Liver (tissue), 9 donors: ENCODE results near the gene ACTN4. TPM values are rescaled to one million over a fixed set of nuclear protein-coding genes. Genes with fewer than 3 reads are reported as not detected.

Experiments
- DNase-seq: peaks from one replicate; pipeline ENCODE4 v3.0.0-alpha.2; 2017; ENCODE audit warnings: low spot score
- H3K27ac ChIP-seq, 2 donors: one replicate each; pipeline ENCODE4 v1.7.0; 2013; ENCODE audit warnings: inconsistent platforms in 2 of 2, low read length in 2 of 2, control low read depth in 1 of 2, low read depth in 1 of 2, mild to moderate bottlenecking in 1 of 2
- H3K27me3 ChIP-seq, 4 donors: one replicate each; pipeline versions ENCODE4 v1.6.1 to v1.7.0; 2013; ENCODE audit warnings: low read length in 3 of 4, inconsistent platforms in 1 of 4, mild to moderate bottlenecking in 1 of 4, moderate library complexity in 1 of 4; ENCODE audit not compliant: control insufficient read depth in 4 of 4, insufficient read depth in 4 of 4
- H3K36me3 ChIP-seq, 4 donors: one replicate each; pipeline versions ENCODE4 v1.6.1 to v1.7.0; 2013; ENCODE audit warnings: low read length in 3 of 4, mild to moderate bottlenecking in 3 of 4, low read depth in 1 of 4, moderate library complexity in 1 of 4; ENCODE audit not compliant: control insufficient read depth in 4 of 4, insufficient read depth in 3 of 4
- H3K4me1 ChIP-seq, 4 donors: one replicate each; pipeline versions ENCODE4 v1.6.1 to v1.7.0; 2013; ENCODE audit warnings: low read length in 3 of 4, mild to moderate bottlenecking in 3 of 4, moderate library complexity in 1 of 4; ENCODE audit not compliant: control insufficient read depth in 4 of 4, insufficient read depth in 4 of 4
- H3K4me3 ChIP-seq, 3 donors: one replicate each; pipeline versions ENCODE4 v1.6.1 to v1.7.0; 2013; ENCODE audit warnings: low read length in 3 of 3, control low read depth in 1 of 3, low read depth in 1 of 3, mild to moderate bottlenecking in 1 of 3
- H3K9ac ChIP-seq, 2 donors: one replicate each; pipeline ENCODE4 v1.7.0; 2013; ENCODE audit warnings: low read length in 2 of 2, mild to moderate bottlenecking in 2 of 2, moderate library complexity in 2 of 2, control low read depth in 1 of 2, low read depth in 1 of 2
- H3K9me3 ChIP-seq, 4 donors: one replicate each; pipeline versions ENCODE4 v1.6.1 to v1.7.0; 2013; ENCODE audit warnings: low read length in 3 of 4; ENCODE audit not compliant: control insufficient read depth in 4 of 4
- ATF3 ChIP-seq: IDR thresholded peaks from 2 replicates; pipeline ENCODE4 v1.6.1; 2016; ENCODE audit warnings: antibody characterized with exemption
- CTCF ChIP-seq: fragments of 150-350 bp; IDR thresholded peaks from 2 replicates; pipeline ENCODE4 v1.5.1; 2017; ENCODE audit warnings: improper control_type of control experiment, low read depth, low read length; ENCODE audit not compliant: missing input control
- EGR1 ChIP-seq, 2 donors: IDR thresholded peaks; 2 replicates each; pipeline ENCODE4 v1.6.1; 2016 to 2018; ENCODE audit warnings: antibody characterized with exemption in 2 of 2, low read depth in 2 of 2
- FOXA1 ChIP-seq: IDR thresholded peaks from 2 replicates; pipeline ENCODE4 v1.6.1; 2016; ENCODE audit warnings: antibody characterized with exemption
- FOXA2 ChIP-seq: IDR thresholded peaks from 2 replicates; pipeline ENCODE4 v1.6.1; 2016; ENCODE audit warnings: antibody characterized with exemption
- GABPA ChIP-seq, 2 donors: IDR thresholded peaks in 1 of 2; conservative IDR thresholded peaks in 1 of 2; 2 replicates each; pipeline ENCODE4 v1.6.1; 2016; ENCODE audit warnings: antibody characterized with exemption in 2 of 2, mild to moderate bottlenecking in 1 of 2, moderate library complexity in 1 of 2
- HNF4A ChIP-seq, 2 donors: conservative IDR thresholded peaks; 2 replicates each; pipeline ENCODE4 v1.6.1; 2016; ENCODE audit warnings: antibody characterized with exemption in 2 of 2, mild to moderate bottlenecking in 2 of 2
- HNF4G ChIP-seq: IDR thresholded peaks from 2 replicates; pipeline ENCODE4 v1.6.1; 2016; ENCODE audit warnings: antibody characterized with exemption
- JUND ChIP-seq, 2 donors: IDR thresholded peaks; 2 replicates each; pipeline ENCODE4 v1.6.1; 2016; ENCODE audit warnings: antibody characterized with exemption in 2 of 2
- MAX ChIP-seq: IDR thresholded peaks from 2 replicates; pipeline ENCODE4 v1.6.1; 2016; ENCODE audit warnings: antibody characterized with exemption
- NR2F2 ChIP-seq: IDR thresholded peaks from 2 replicates; pipeline ENCODE4 v1.6.1; 2016; ENCODE audit warnings: antibody characterized with exemption
- RAD21 ChIP-seq, 2 donors: IDR thresholded peaks; 2 replicates each; pipeline ENCODE4 v1.6.1; 2016; ENCODE audit warnings: antibody characterized with exemption in 2 of 2, mild to moderate bottlenecking in 2 of 2
- REST ChIP-seq: IDR thresholded peaks from 2 replicates; pipeline ENCODE4 v1.6.1; 2016; ENCODE audit warnings: antibody characterized with exemption, mild to moderate bottlenecking
- RXRA ChIP-seq, 2 donors: IDR thresholded peaks; 2 replicates each; pipeline ENCODE4 v1.6.1; 2017 to 2018; ENCODE audit warnings: antibody characterized with exemption in 2 of 2, mild to moderate bottlenecking in 1 of 2
- SP1 ChIP-seq: IDR thresholded peaks from 2 replicates; pipeline ENCODE4 v1.6.1; 2018; ENCODE audit warnings: antibody characterized with exemption, mild to moderate bottlenecking
- TAF1 ChIP-seq: conservative IDR thresholded peaks from 2 replicates; pipeline ENCODE4 v1.6.1; 2016; ENCODE audit warnings: antibody characterized with exemption, mild to moderate bottlenecking
- YY1 ChIP-seq: IDR thresholded peaks from 2 replicates; pipeline ENCODE4 v1.6.1; 2016; ENCODE audit warnings: antibody characterized with exemption, mild to moderate bottlenecking
- ZBTB33 ChIP-seq: IDR thresholded peaks from 2 replicates; pipeline ENCODE4 v1.6.1; 2016; ENCODE audit warnings: antibody characterized with exemption
- WGBS: extraction: QIAGEN DNeasy Blood & Tissue Kit; methylation state at CpG from one replicate; pipeline ENCODE4 v1.1.7; 2013; 5-methylcytosine and 5-hydroxymethylcytosine counted together
- polyA plus RNA-seq, 2 donors: library from polyadenylated mRNA; stranded (reverse) in 1 of 2; unstranded in 1 of 2; fragments of 200-250 nt in 1 of 2; fragments of >200 nt in 1 of 2; fragmentation: Nextera tagmentation in 1 of 2; extraction: Ambion mirVana in 1 of 2; gene quantifications; one replicate each; pipeline versions ENCODE4 v1.2.1 to v1.2.3, GENCODE V29; 2013 to 2015
- total RNA-seq, 2 donors: library from RNA; depleted of rRNA; stranded (reverse); fragments of >200 nt; gene quantifications; one replicate each; pipeline ENCODE4 v1.2.3, GENCODE V29; 2014
- donor health status: healthy.
- donor health status: healthy.
- donor health status: healthy.
- donor health status: healthy.
- donor health status: healthy.

Gene ACTN4
- total and polyA plus RNA-seq, 4 donors = 35.4 to 164 (median 98.7) TPM

- Histone ChIP-seq H3K36me3 (peaks cover 2 to 30% (median 20%) of the 10 kb centered on the region in 4 donors), H3K27me3 (no peaks in the 10 kb centered on the region), H3K4me1 (peaks cover 0 to 49% (median 23%) of the 10 kb centered on the region in 4 donors), H3K9me3 (no peaks in the 10 kb centered on the region), H3K4me3 (no peak overlapping the region), H3K27ac (peak overlapping the region; percentile 27 to 39), H3K9ac (no peak overlapping the region)
- DNase-seq = peak; percentile 87
- 76% methylated on average over 17 of the region's 17 CpGs for WGBS
- TF ChIP-seq FOXA2 = no peak
- no peak for TF ChIP-seq HNF4G
- TF ChIP-seq TAF1 = no peak
- TF ChIP-seq REST = no peak
- no peak for TF ChIP-seq ZBTB33
- no peak for TF ChIP-seq GABPA (IDR thresholded peaks at IDR 0.05 in 1 of 2, conservative IDR thresholded peaks at IDR 0.05 in 1 of 2)
- TF ChIP-seq MAX = no peak
- TF ChIP-seq HNF4A (conservative IDR thresholded peaks at IDR 0.05) = no peak
- TF ChIP-seq EGR1 (IDR thresholded peaks at IDR 0.05; ENCODE audit: low read depth in 2 of 2) = no peak
- peak in 1 of 2 donors; percentile 8 for TF ChIP-seq RXRA (IDR thresholded peaks at IDR 0.05)
- no peak for TF ChIP-seq YY1
- peak; percentile 72 for TF ChIP-seq CTCF
- TF ChIP-seq NR2F2 = no peak
- TF ChIP-seq FOXA1 = no peak
- TF ChIP-seq RAD21 (IDR thresholded peaks at IDR 0.05) = peak; percentile 68 to 84
- no peak for TF ChIP-seq JUND (IDR thresholded peaks at IDR 0.05)
- no peak for TF ChIP-seq ATF3
- TF ChIP-seq SP1 = no peak
Observed at GRCh38 chr19:38729653-38730469, 82.4 kb downstream of the ACTN4 start.
